ENCODE results near the gene HIP1.
A peak's percentile ranks its signal among the peaks of the same experiment; 100 is the strongest.
"Not testable (repeated sequence)": the region's sequence is repeated elsewhere in the genome, so short reads cannot be mapped to it uniquely, and the experiment has no call there.

HIP1 gene

DNA sequence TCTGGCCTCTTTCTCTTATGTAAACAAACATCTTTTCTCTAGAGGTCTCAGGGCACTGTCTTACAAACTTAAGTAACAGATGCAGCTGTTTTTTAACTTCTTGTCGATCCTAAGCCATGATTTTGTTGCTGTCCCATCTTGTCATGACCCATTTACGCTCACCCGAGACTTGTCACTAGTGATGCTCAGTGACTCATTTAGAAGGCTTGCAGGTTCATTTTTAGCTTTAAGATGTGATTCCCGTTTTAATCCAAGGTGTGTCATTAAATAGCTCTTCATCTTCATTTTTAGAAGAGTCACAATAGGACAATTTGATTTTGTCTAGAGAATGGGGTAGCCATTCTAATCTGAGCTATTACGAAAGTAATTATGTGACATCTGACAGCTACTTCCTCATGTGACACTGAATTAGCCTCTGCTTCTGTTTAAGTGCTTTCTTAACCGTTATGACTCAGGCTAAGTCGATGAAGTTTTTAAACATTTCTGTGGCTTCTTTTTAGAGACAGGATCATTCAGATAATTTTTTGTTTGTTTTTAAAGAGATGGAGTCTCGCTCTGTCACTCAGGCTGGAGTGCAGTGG is 203.9 kb downstream of the HIP1 start:
- no peak overlapping the region for H3K9ac ChIP-seq (ENCODE audit: low read depth, low read length)
- H3K4me1 ChIP-seq (ENCODE audit: control insufficient read depth, insufficient read depth, low read length) = no peaks in the 10 kb centered on the region
- no peaks in the 10 kb centered on the region for H3K27me3 ChIP-seq (ENCODE audit: control insufficient read depth, insufficient read depth, low read length)
- H3K27ac ChIP-seq (ENCODE audit: low read depth, low read length) = no peak overlapping the region
- peaks cover 57% of the 10 kb centered on the region for H3K36me3 ChIP-seq (ENCODE audit: control insufficient read depth, insufficient read depth, low read length)
- no peaks in the 10 kb centered on the region for H3K9me3 ChIP-seq (ENCODE audit: control insufficient read depth, insufficient read depth, low read length)
- no peak overlapping the region for H3K4me3 ChIP-seq (ENCODE audit: low read depth, low read length)

DNA sequence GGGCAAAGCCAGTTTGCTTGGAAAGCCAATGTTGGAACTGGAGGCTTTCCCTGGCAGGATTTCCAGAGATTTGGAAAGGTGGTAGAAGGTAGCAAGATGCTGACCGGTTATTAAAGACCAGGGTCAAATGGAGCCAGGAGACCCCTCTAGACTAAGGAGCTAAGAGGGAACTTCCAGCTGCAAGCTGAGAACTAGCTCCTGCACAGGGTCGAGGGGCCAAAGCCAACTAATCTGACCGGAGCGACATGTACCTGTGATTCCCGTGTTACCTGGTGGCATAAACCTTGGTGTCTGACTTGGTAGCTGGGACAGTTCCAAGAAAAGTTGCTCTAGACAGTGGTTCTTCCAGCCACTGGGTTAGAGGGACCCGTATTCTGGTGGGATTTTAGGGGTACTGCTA is 204.8 kb downstream of the HIP1 start:
- H3K9ac ChIP-seq (ENCODE audit: low read depth, low read length) = no peak overlapping the region
- no peak overlapping the region for H3K27ac ChIP-seq (ENCODE audit: low read depth, low read length)
- no peaks in the 10 kb centered on the region for H3K4me1 ChIP-seq (ENCODE audit: control insufficient read depth, insufficient read depth, low read length)
- H3K4me3 ChIP-seq (ENCODE audit: low read depth, low read length) = no peak overlapping the region
- peaks cover 48% of the 10 kb centered on the region for H3K36me3 ChIP-seq (ENCODE audit: control insufficient read depth, insufficient read depth, low read length)
- no peaks in the 10 kb centered on the region for H3K27me3 ChIP-seq (ENCODE audit: control insufficient read depth, insufficient read depth, low read length)
- H3K9me3 ChIP-seq (ENCODE audit: control insufficient read depth, insufficient read depth, low read length) = no peaks in the 10 kb centered on the region

DNA sequence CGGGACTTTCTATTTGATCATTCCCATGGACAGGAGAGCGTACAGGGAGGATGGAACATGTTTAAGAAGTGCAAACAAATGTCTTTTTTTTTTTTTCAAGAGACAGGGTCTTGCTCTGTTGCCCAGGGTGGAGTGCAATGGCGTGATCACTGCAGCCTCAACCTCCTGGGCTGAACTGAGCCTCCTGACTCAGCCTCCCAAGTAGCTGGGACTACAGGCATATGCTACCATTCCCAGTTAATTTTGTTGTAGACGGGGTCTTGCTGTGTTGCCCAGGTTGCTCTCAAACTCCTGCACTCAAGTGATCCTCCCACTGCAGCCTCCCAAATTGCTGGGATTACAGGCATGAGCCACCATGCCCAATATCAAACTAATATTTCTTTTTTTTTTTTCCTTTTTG is 206.1 kb downstream of the HIP1 start:
- no peak overlapping the region for H3K4me3 ChIP-seq (ENCODE audit: low read depth, low read length)
- no peaks in the 10 kb centered on the region for H3K9me3 ChIP-seq (ENCODE audit: control insufficient read depth, insufficient read depth, low read length)
- peaks cover 38% of the 10 kb centered on the region for H3K36me3 ChIP-seq (ENCODE audit: control insufficient read depth, insufficient read depth, low read length)
- no peaks in the 10 kb centered on the region for H3K27me3 ChIP-seq (ENCODE audit: control insufficient read depth, insufficient read depth, low read length)
- no peak overlapping the region for H3K27ac ChIP-seq (ENCODE audit: low read depth, low read length)
- H3K4me1 ChIP-seq (ENCODE audit: control insufficient read depth, insufficient read depth, low read length) = no peaks in the 10 kb centered on the region
- no peak overlapping the region for H3K9ac ChIP-seq (ENCODE audit: low read depth, low read length)

DNA sequence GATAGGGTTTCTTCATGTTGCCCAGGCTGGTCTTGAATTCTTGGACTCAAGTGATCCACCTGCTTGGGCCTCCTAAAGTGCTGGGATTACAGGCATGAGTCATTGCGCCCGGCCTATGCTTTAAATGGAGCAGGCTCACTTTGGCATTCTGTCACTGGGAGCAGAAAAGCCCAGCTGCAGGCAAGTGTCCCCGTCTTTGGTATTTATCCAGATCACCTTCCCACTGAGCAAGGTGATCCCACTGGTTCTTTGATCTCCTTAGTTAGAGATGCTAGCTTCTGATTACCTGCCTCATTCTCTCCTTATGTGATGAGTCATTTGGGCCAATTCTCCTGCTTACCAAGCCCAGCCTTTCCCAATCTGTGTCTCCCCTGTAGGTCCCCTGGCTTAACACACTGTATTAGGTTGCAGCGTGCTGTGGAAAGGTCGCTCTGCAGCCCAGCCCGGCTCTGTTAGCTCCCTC is 207.4 kb downstream of the HIP1 start:
- no peak overlapping the region for H3K4me3 ChIP-seq (ENCODE audit: low read depth, low read length)
- no peaks in the 10 kb centered on the region for H3K4me1 ChIP-seq (ENCODE audit: control insufficient read depth, insufficient read depth, low read length)
- H3K9ac ChIP-seq (ENCODE audit: low read depth, low read length) = no peak overlapping the region
- H3K27ac ChIP-seq (ENCODE audit: low read depth, low read length) = peak overlapping the region; percentile 60
- H3K9me3 ChIP-seq (ENCODE audit: control insufficient read depth, insufficient read depth, low read length) = no peaks in the 10 kb centered on the region
- no peaks in the 10 kb centered on the region for H3K27me3 ChIP-seq (ENCODE audit: control insufficient read depth, insufficient read depth, low read length)
- H3K36me3 ChIP-seq (ENCODE audit: control insufficient read depth, insufficient read depth, low read length) = peaks cover 25% of the 10 kb centered on the region

DNA sequence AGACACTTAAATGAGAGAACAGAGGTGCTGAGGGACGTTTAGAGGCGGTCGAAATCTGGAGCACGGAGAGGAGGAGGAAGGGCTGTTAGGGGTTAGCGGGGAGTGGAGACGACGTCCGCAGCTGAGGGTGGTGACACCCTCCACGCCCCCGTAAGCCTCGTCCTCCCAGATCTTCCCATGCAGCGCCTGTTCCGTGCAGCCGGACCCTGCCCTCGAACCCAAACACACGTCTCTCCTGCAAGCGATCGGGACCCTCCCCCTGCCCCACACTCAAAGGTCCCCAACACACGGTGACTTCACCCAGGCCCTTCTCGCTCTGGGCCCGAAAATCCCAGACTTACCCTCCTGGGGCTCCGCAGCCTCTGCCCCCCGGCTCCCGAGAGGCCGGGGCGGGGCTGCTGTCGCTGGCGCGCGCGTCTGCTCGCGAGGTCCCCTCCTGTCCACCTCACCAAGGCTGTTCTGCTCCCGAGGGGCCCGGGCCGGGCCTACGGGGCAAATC is 211.5 kb downstream of the HIP1 start:
- Histone ChIP-seq H3K27ac (ENCODE audit: low read depth, low read length) (peak overlapping the region; percentile 85), H3K36me3 (ENCODE audit: control insufficient read depth, insufficient read depth, low read length) (peaks cover 33% of the 10 kb centered on the region)

DNA sequence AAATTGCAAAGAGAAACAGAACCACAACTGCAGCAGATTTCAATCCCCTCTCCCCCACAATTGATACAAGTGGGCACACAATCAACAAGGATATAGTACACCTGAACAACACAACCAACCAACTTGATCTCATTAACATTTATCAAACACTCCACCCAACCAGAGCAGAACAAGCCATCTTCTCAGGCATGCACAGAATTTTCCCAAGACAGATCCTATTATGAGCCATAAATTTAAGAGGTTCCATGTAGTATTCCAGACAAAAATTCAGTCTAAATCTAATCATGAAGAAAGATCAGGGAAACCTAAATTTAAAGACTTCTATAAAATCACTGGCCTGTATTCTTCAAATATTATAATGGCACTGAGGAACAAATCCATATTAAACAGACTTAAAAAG is 217.0 kb downstream of the HIP1 start:
- H3K27me3 ChIP-seq (ENCODE audit: control insufficient read depth, insufficient read depth, low read length); H3K4me1 ChIP-seq (ENCODE audit: control insufficient read depth, insufficient read depth, low read length); H3K27ac ChIP-seq (ENCODE audit: low read depth, low read length); H3K9ac ChIP-seq (ENCODE audit: low read depth, low read length); H3K4me3 ChIP-seq (ENCODE audit: low read depth, low read length); H3K9me3 ChIP-seq (ENCODE audit: control insufficient read depth, insufficient read depth, low read length): not testable (repeated sequence)
- H3K36me3 ChIP-seq (ENCODE audit: control insufficient read depth, insufficient read depth, low read length) = peaks cover 44% of the 10 kb centered on the region

More for the DNA sequence above, 211.5 kb downstream of the HIP1 start:
- Histone ChIP-seq H3K4me3 (ENCODE audit: low read depth, low read length) (peak overlapping the region; percentile 99), H3K9ac (ENCODE audit: low read depth, low read length) (peak overlapping the region; percentile 89)
- not testable (repeated sequence) for H3K4me1 ChIP-seq (ENCODE audit: control insufficient read depth, insufficient read depth, low read length); H3K27me3 ChIP-seq (ENCODE audit: control insufficient read depth, insufficient read depth, low read length); H3K9me3 ChIP-seq (ENCODE audit: control insufficient read depth, insufficient read depth, low read length)

DNA sequence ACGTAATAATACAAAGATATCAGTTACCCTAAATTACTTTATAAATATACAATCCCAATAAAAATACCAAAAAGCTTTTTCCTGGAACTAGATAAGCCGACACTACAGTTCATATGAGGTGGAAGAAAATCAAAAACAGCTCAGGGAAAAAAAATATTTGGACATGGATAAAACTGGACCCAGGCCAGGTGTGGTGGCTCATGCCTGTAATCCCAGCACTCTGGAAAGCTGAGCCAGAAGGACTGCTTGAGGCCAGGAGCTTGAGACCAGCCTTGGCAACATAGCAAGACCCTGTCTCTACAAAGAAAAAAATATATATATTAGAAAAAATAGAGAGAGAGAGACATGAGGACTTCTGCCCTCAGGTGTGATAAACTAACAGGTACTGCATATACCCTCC is 219.9 kb downstream of the HIP1 start:
- peaks cover 27% of the 10 kb centered on the region for H3K36me3 ChIP-seq (ENCODE audit: control insufficient read depth, insufficient read depth, low read length)
- not testable (repeated sequence) for H3K9ac ChIP-seq (ENCODE audit: low read depth, low read length); H3K27me3 ChIP-seq (ENCODE audit: control insufficient read depth, insufficient read depth, low read length); H3K9me3 ChIP-seq (ENCODE audit: control insufficient read depth, insufficient read depth, low read length); H3K27ac ChIP-seq (ENCODE audit: low read depth, low read length); H3K4me3 ChIP-seq (ENCODE audit: low read depth, low read length); H3K4me1 ChIP-seq (ENCODE audit: control insufficient read depth, insufficient read depth, low read length)

DNA sequence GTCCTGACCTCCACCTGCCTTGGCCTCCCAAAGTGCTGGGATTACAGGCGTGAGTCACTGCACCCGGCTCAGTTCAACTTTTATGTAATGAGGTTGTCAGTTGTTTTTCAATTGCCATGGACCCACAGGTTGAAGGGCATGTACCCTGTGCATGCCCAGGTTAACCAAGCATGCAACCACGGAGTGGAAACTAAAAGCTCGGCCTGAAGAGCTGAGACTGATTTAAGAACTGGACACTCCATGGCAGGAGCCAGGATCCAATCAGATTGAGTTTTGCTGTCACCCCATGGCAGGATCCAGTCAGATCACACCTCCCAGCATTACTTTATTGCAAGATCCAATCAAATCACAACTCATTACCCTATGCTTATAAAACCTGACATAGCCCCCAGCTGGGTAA is 229.7 kb downstream of the HIP1 start:
- not testable (repeated sequence) for H3K36me3 ChIP-seq (ENCODE audit: control insufficient read depth, insufficient read depth, low read length); H3K4me3 ChIP-seq (ENCODE audit: low read depth, low read length); H3K9me3 ChIP-seq (ENCODE audit: control insufficient read depth, insufficient read depth, low read length); H3K27ac ChIP-seq (ENCODE audit: low read depth, low read length); H3K27me3 ChIP-seq (ENCODE audit: control insufficient read depth, insufficient read depth, low read length); H3K9ac ChIP-seq (ENCODE audit: low read depth, low read length); H3K4me1 ChIP-seq (ENCODE audit: control insufficient read depth, insufficient read depth, low read length)

DNA sequence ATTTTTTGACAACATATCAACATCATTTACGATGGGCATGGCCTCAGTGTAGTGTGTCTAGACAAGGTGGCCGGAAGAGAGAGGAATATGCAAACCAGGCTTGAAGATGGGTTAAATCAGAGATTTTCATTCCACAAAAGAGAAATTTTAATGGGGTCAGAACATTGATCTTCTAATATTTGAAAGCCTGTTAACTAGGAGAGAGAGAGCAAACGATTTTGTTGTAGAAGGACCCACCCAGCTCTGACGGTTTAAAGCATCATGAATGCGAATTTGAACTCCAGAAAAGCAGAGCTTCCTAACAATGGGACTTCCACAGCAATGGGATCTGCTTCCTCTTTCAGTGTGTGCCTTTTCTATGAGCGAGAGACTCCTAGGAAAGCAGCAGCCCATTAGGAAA is 246.7 kb downstream of the HIP1 start, which contains the start of gene SPDYE5:
Gene SPDYE5 (plus strand): TSS at position 301 of the 400 bp plus-strand sequence. CDS start 1,728 bp downstream, outside the sequence.
- H3K27me3 ChIP-seq (ENCODE audit: control insufficient read depth, insufficient read depth, low read length); H3K27ac ChIP-seq (ENCODE audit: low read depth, low read length); H3K4me3 ChIP-seq (ENCODE audit: low read depth, low read length): not testable (repeated sequence)

DNA sequence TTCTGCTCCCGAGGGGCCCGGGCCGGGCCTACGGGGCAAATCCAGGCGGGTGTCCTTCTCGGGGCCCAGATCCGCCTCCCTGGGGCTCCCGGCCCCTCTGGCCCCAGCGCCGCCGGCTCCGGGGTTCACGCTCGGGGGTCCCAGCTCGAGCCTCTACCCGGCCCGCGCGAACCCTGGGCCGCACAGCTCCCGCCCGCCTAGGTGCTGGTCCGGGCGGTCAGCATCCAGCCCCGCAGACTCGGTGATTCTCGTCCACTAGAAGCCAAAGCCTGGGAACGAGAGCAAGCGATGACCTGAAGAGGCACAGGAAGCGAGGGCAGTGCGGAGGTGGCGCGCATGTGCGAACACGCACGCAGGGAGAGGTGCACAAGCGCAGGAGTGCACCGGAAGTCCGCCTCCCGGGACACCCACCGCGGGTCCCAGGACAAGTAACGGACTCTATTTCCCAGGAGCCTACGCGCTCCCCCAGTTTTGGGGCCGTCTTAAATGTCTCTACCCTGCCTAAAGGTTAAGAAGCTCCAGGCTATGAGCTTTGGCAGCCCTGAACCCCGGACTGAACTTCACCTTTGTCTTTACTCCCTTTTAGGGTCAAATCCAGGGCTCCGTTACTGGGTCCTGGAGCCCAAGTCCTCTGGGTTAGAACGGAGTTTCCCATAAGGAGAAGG is 252.6 kb downstream of the HIP1 start, which contains the start of gene POM121C:
Gene POM121C (minus strand): TSS at position 321 of the 665 bp plus-strand sequence. CDS start 44,803 bp downstream, outside the sequence.
- peak within 1 kb of the TSS; percentile 87 for H3K9ac ChIP-seq (ENCODE audit: low read depth, low read length)
- H3K27me3 ChIP-seq (ENCODE audit: control insufficient read depth, insufficient read depth, low read length); H3K36me3 ChIP-seq (ENCODE audit: control insufficient read depth, insufficient read depth, low read length); H3K9me3 ChIP-seq (ENCODE audit: control insufficient read depth, insufficient read depth, low read length); H3K4me1 ChIP-seq (ENCODE audit: control insufficient read depth, insufficient read depth, low read length): not testable (repeated sequence)
- peak within 1 kb of the TSS; percentile 90 for H3K27ac ChIP-seq (ENCODE audit: low read depth, low read length)
- peak within 1 kb of the TSS; percentile 88 for H3K4me3 ChIP-seq (ENCODE audit: low read depth, low read length)

More for the DNA sequence above, 246.7 kb downstream of the HIP1 start, which contains the start of gene SPDYE5:
- not testable (repeated sequence) for H3K36me3 ChIP-seq (ENCODE audit: control insufficient read depth, insufficient read depth, low read length); H3K9ac ChIP-seq (ENCODE audit: low read depth, low read length); H3K4me1 ChIP-seq (ENCODE audit: control insufficient read depth, insufficient read depth, low read length); H3K9me3 ChIP-seq (ENCODE audit: control insufficient read depth, insufficient read depth, low read length)

DNA sequence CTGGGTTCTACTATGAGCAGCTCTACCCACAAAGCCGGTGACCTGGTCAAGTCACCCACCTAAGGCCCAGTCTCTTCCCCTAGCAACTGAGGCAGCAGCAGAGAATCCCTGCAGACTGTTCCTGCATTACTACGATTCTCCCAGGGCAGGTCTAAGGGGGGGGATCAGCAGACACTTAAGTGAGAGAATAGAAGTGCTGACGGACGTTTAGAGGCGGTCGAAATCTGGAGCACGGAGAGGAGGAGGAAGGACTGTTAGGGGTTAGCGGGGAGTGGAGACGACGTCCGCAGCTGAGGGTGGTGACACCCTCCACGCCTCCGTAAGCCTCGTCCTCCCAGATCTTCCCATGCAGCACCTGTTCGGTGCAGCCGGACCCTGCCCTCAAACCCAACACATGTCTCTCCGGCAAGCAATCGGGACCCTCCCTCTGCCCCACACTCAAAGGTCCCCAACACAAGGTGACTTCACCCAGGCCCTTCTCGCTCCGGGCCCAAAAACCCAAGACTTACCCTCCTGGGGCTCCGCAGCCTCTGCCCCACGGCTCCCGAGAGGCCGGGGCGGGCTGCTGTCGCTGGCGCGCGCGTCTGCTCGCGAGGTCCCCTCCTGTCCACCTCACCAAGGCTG is 253.3 kb downstream of the HIP1 start:
- not testable (repeated sequence) for H3K27me3 ChIP-seq (ENCODE audit: control insufficient read depth, insufficient read depth, low read length); H3K4me1 ChIP-seq (ENCODE audit: control insufficient read depth, insufficient read depth, low read length); H3K9me3 ChIP-seq (ENCODE audit: control insufficient read depth, insufficient read depth, low read length); H3K36me3 ChIP-seq (ENCODE audit: control insufficient read depth, insufficient read depth, low read length)
- H3K27ac ChIP-seq (ENCODE audit: low read depth, low read length) = peak overlapping the region; percentile 90
- H3K4me3 ChIP-seq (ENCODE audit: low read depth, low read length) = peak overlapping the region; percentile 88
- H3K9ac ChIP-seq (ENCODE audit: low read depth, low read length) = peak overlapping the region; percentile 87; the same call in 1 of the 2 replicates
